H9 (cell line): ENCODE measurements around the gene GPI. TPM values are rescaled to one million over a fixed set of nuclear protein-coding genes. Genes with fewer than 3 reads are reported as not detected.
A peak's percentile ranks its signal among the peaks of the same experiment; 100 is the strongest.

Experiments
- DNase-seq: peaks from one replicate; pipeline ENCODE4 v3.0.0-alpha.2; 2017
- H2AFZ ChIP-seq: one replicate; pipeline ENCODE4 v1.6.1; 2013; ENCODE audit warnings: mild to moderate bottlenecking, low read length, control low read depth, moderate library complexity
- H2AK5ac ChIP-seq: 2 replicates; pipeline ENCODE4 v1.6.1; 2013; ENCODE audit warnings: low read length, control low read depth, mixed read lengths; ENCODE audit not compliant: insufficient read length
- H2BK120ac ChIP-seq: one replicate; pipeline ENCODE4 v1.6.1; 2013; ENCODE audit warnings: low read depth, mild to moderate bottlenecking, low read length, control low read depth, inconsistent platforms; ENCODE audit not compliant: poor library complexity, severe bottlenecking
- H2BK12ac ChIP-seq: 2 replicates; pipeline ENCODE4 v1.6.1; 2013; ENCODE audit warnings: low read length, control low read depth, mixed read lengths, low read depth; ENCODE audit not compliant: insufficient read length
- H2BK15ac ChIP-seq: 2 replicates; pipeline ENCODE4 v1.6.1; 2013; ENCODE audit warnings: low read depth, low read length, control low read depth
- H2BK20ac ChIP-seq: one replicate; pipeline ENCODE4 v1.6.1; 2013; ENCODE audit warnings: low read depth, mild to moderate bottlenecking, low read length, control low read depth, inconsistent platforms; ENCODE audit not compliant: poor library complexity, severe bottlenecking
- H2BK5ac ChIP-seq: 2 replicates; pipeline ENCODE4 v1.6.1; 2013; ENCODE audit warnings: low read length, control low read depth, mixed read lengths; ENCODE audit not compliant: insufficient read length
- H3K14ac ChIP-seq: 2 replicates; pipeline ENCODE4 v1.6.1; 2013; ENCODE audit warnings: low read length, control low read depth; ENCODE audit not compliant: insufficient read depth
- H3K18ac ChIP-seq: 2 replicates; pipeline ENCODE4 v1.6.1; 2013; ENCODE audit warnings: low read depth, mild to moderate bottlenecking, mixed read lengths, low read length, control low read depth; ENCODE audit not compliant: insufficient read length
- H3K23ac ChIP-seq: 2 replicates; pipeline ENCODE4 v1.6.1; 2013; ENCODE audit warnings: low read length, control low read depth, mixed read lengths, low read depth; ENCODE audit not compliant: insufficient read length
- H3K23me2 ChIP-seq: 2 replicates; pipeline ENCODE4 v1.6.1; 2013; ENCODE audit warnings: low read depth, mild to moderate bottlenecking, mixed read lengths, low read length, control low read depth; ENCODE audit not compliant: insufficient read length, poor library complexity, severe bottlenecking
- H3K27ac ChIP-seq: 2 replicates; pipeline ENCODE4 v1.5.1; 2013; ENCODE audit warnings: low read length, control low read depth, mixed read lengths, low read depth; ENCODE audit not compliant: insufficient read length
- H3K27me3 ChIP-seq: 2 replicates; pipeline ENCODE4 v1.6.1; 2013; ENCODE audit warnings: low read length, control low read depth, inconsistent platforms; ENCODE audit not compliant: insufficient read depth
- H3K4ac ChIP-seq: 2 replicates; pipeline ENCODE4 v1.6.1; 2013; ENCODE audit warnings: low read depth, mild to moderate bottlenecking, control low read depth, inconsistent platforms, low read length, moderate library complexity
- H3K4me1 ChIP-seq: 2 replicates; pipeline ENCODE4 v1.6.1; 2013; ENCODE audit warnings: low read length, control low read depth, inconsistent platforms; ENCODE audit not compliant: insufficient read depth
- H3K4me2 ChIP-seq: 2 replicates; pipeline ENCODE4 v1.6.1; 2013; ENCODE audit warnings: low read length, control low read depth, mixed read lengths; ENCODE audit not compliant: insufficient read length, insufficient read depth
- H3K56ac ChIP-seq: 2 replicates; pipeline ENCODE4 v1.6.1; 2013; ENCODE audit warnings: low read depth, mild to moderate bottlenecking, mixed read lengths, low read length, control low read depth; ENCODE audit not compliant: insufficient read length
- H3K79me1 ChIP-seq: 2 replicates; pipeline ENCODE4 v1.6.1; 2013; ENCODE audit warnings: low read depth, mild to moderate bottlenecking, moderate library complexity, low read length, control low read depth, inconsistent platforms; ENCODE audit not compliant: insufficient read depth, poor library complexity, severe bottlenecking
- H3K79me2 ChIP-seq: 2 replicates; pipeline ENCODE4 v1.6.1; 2013; ENCODE audit warnings: low read length, control low read depth, inconsistent platforms; ENCODE audit not compliant: insufficient read depth
- H3K9ac ChIP-seq: 2 replicates; pipeline ENCODE4 v1.6.1; 2013; ENCODE audit warnings: low read length, control low read depth, mixed read lengths; ENCODE audit not compliant: insufficient read length; ENCODE audit errors: extremely low read depth
- H3K9me3 ChIP-seq: one replicate; pipeline ENCODE4 v1.6.1; 2013; ENCODE audit warnings: low read depth, low read length, inconsistent platforms; ENCODE audit not compliant: control insufficient read depth
- H3T11ph ChIP-seq: one replicate; pipeline ENCODE4 v1.6.1; 2013; ENCODE audit warnings: mild to moderate bottlenecking, low read length, control low read depth, inconsistent platforms
- H4K20me1 ChIP-seq: one replicate; pipeline ENCODE4 v1.6.1; 2013; ENCODE audit not compliant: control insufficient read depth, insufficient read length, insufficient read depth
- H4K5ac ChIP-seq: 2 replicates; pipeline ENCODE4 v1.6.1; 2013; ENCODE audit warnings: low read depth, mild to moderate bottlenecking, mixed read lengths, low read length, control low read depth; ENCODE audit not compliant: insufficient read length
- H4K8ac ChIP-seq: replicated peaks from 2 replicates; pipeline ENCODE4 v1.6.1; 2013; ENCODE audit warnings: low read length, control low read depth, mixed read lengths, low read depth; ENCODE audit not compliant: insufficient read length
- H4K91ac ChIP-seq: 2 replicates; pipeline ENCODE4 v1.6.1; 2013; ENCODE audit warnings: low read depth, mild to moderate bottlenecking, moderate library complexity, mixed read lengths, low read length, control low read depth; ENCODE audit not compliant: insufficient read length
- H3K27ac Mint-ChIP-seq, 3 experiments: 2 replicates in 2 of 3; 3 replicates in 1 of 3; pipeline ENCODE4 v1.8.0; 2020 to 2021; ENCODE audit warnings: mixed read lengths in 3 of 3, mild to moderate bottlenecking in 1 of 3, moderate library complexity in 1 of 3
- H3K27me3 Mint-ChIP-seq: 2 replicates; pipeline ENCODE4 v1.8.0; 2021; ENCODE audit warnings: low read depth, mild to moderate bottlenecking, moderate library complexity, mixed read lengths
- H3K36me3 Mint-ChIP-seq, 3 experiments: 2 replicates in 2 of 3; 3 replicates in 1 of 3; pipeline ENCODE4 v1.8.0; 2020 to 2021; ENCODE audit warnings: low read depth in 3 of 3, mixed read lengths in 3 of 3; ENCODE audit not compliant: insufficient read depth in 1 of 3
- H3K4me1 Mint-ChIP-seq, 2 experiments: 2 replicates each; pipeline ENCODE4 v1.8.0; 2020; ENCODE audit warnings: mixed read lengths in 2 of 2
- H3K4me3 Mint-ChIP-seq, 2 experiments: 2 replicates in 1 of 2; 3 replicates in 1 of 2; pipeline ENCODE4 v1.8.0; 2020 to 2021; ENCODE audit warnings: mild to moderate bottlenecking in 2 of 2, mixed read lengths in 2 of 2, moderate library complexity in 1 of 2
- H3K9me3 Mint-ChIP-seq, 2 experiments: 2 replicates in 1 of 2; 3 replicates in 1 of 2; pipeline ENCODE4 v1.8.0; 2020; ENCODE audit warnings: mild to moderate bottlenecking in 2 of 2, mixed read lengths in 2 of 2, moderate library complexity in 1 of 2
- CTCF ChIP-seq: fragments of 200-600 bp; sonication (generic); conservative IDR thresholded peaks from 3 replicates; pipeline ENCODE4 v1.8.0; 2021; ENCODE audit warnings: antibody characterized with exemption, mild to moderate bottlenecking
- WGBS: extraction: QIAGEN DNeasy Blood & Tissue Kit; methylation state at CpG from one replicate; pipeline ENCODE4 v1.1.7; 2013; ENCODE audit warnings: missing lambda C conversion rate, low lambda C conversion rate, mixed read lengths; ENCODE audit not compliant: insufficient read length; ENCODE audit errors: extremely low coverage; 5-methylcytosine and 5-hydroxymethylcytosine counted together
- total RNA-seq: library from RNA; stranded (reverse); gene quantifications from 2 replicates; pipeline ENCODE4 v1.2.1, GENCODE V29; 2021

GPI gene
- total RNA-seq, 1 experiment from 2014 or later: 373 TPM

GRCh38 chr19:34317311-34317927 is 47.6 kb upstream of the GPI start:
- H3K4me1 Mint-ChIP-seq: peaks cover 13 to 25% of the 10 kb centered on the region in 2 experiments
- H3K79me2 ChIP-seq: no peaks in the 10 kb centered on the region
- no peak for DNase-seq

More at GRCh38 chr19:34317311-34317927, 47.6 kb upstream of the GPI start:
- Mint-ChIP-seq H3K9me3 (no peaks in the 10 kb centered on the region), H3K4me3 (no peak overlapping the region), H3K36me3 (peaks cover 4 to 14% (median 8%) of the 10 kb centered on the region in 3 experiments; a peak in 5 of 7 replicates), H3K27ac (peak overlapping the region; percentile 7 to 69 (median 56); a peak in 4 of 7 replicates), H3K27me3 (no peaks in the 10 kb centered on the region; the same call in 1 of the 2 replicates)
- Histone ChIP-seq H3K23ac (no peak overlapping the region), H4K91ac (no peak overlapping the region), H3K79me1 (no peaks in the 10 kb centered on the region), H3T11ph (no peak overlapping the region), H2BK15ac (no peak overlapping the region), H3K4ac (no peak overlapping the region), H3K4me2 (no peak overlapping the region), H4K5ac (no peak overlapping the region), H3K56ac (no peak overlapping the region), H2BK5ac (no peak overlapping the region), H3K27me3 (no peaks in the 10 kb centered on the region), H3K27ac (no peak overlapping the region), H2BK20ac (no peak overlapping the region), H3K9ac (no peak overlapping the region), H3K4me1 (peaks cover 2% of the 10 kb centered on the region; the same call in 1 of the 2 replicates), H4K8ac (no peak overlapping the region), H4K20me1 (no peaks in the 10 kb centered on the region), H3K23me2 (no peaks in the 10 kb centered on the region), H3K9me3 (no peaks in the 10 kb centered on the region), H2AFZ (no peak overlapping the region), H2AK5ac (no peak overlapping the region), H2BK120ac (no peak overlapping the region), H3K18ac (no peak overlapping the region), H2BK12ac (no peak overlapping the region), H3K14ac (no peak overlapping the region; the same call in 1 of the 2 replicates)
- TF ChIP-seq CTCF: no peak
- WGBS: no CpG with 5 or more reads among the region's 6 CpGs
